RWPE2 (cell line): Measurements from ENCODE around the gene PLA2G7.

Source experiments
- ATAC-seq: fragments of 200-7000 bp; cut with Tn5 transposase; 3 replicates; pipeline ENCODE4 v1.9.1; 2021; ENCODE audit warnings: low read depth
- DNase-seq: peaks from one replicate; pipeline ENCODE4 v3.0.0-alpha.2; 2020; ENCODE audit warnings: low spot score
- H3K27ac ChIP-seq: fragments of 450-650 bp; 2 replicates; pipeline ENCODE4 v1.5.1; 2017; ENCODE audit warnings: mild to moderate bottlenecking; ENCODE audit not compliant: poor library complexity, severe bottlenecking
- H3K27me3 ChIP-seq: fragments of 250-450 bp; sonication (Bioruptor Pico); 2 replicates; pipeline ENCODE4 v1.5.1; 2021; ENCODE audit warnings: mild to moderate bottlenecking, moderate library complexity; ENCODE audit not compliant: insufficient read depth, poor library complexity, severe bottlenecking
- H3K36me3 ChIP-seq: fragments of 250-450 bp; sonication (Bioruptor Pico); 2 replicates; pipeline ENCODE4 v1.5.1; 2020; ENCODE audit warnings: low read depth, mild to moderate bottlenecking, moderate library complexity
- H3K4me1 ChIP-seq: fragments of 250-450 bp; sonication (Bioruptor Pico); 2 replicates; pipeline ENCODE4 v1.5.1; 2021; ENCODE audit warnings: mild to moderate bottlenecking, moderate library complexity; ENCODE audit not compliant: insufficient read depth, poor library complexity, severe bottlenecking
- H3K4me3 ChIP-seq: fragments of 250-450 bp; sonication (Bioruptor Pico); 2 replicates; pipeline ENCODE4 v1.5.1; 2021; ENCODE audit warnings: mild to moderate bottlenecking, moderate library complexity; ENCODE audit not compliant: severe bottlenecking
- H3K9me3 ChIP-seq: fragments of 250-450 bp; sonication (Bioruptor Pico); 2 replicates; pipeline ENCODE4 v1.5.1; 2021; ENCODE audit warnings: mild to moderate bottlenecking, moderate library complexity; ENCODE audit not compliant: severe bottlenecking
- TF ChIP-seq, protein P1 (sequence below): fragments of 450-650 bp; IDR thresholded peaks from one replicate; pipeline ENCODE4 v1.5.1; 2017; ENCODE audit warnings: mild to moderate bottlenecking, moderate library complexity; ENCODE audit not compliant: poor library complexity, severe bottlenecking

The PLA2G7 gene

GRCh38 chr6:46684771-46685170, 50.4 kb downstream of the PLA2G7 start:
- DNase-seq (no peak), ATAC-seq (peak; percentile 54; the same call in 1 of the 3 replicates)
- Histone ChIP-seq H3K9me3 (no peaks in the 10 kb centered on the region), H3K4me3 (no peak overlapping the region), H3K27me3 (no peaks in the 10 kb centered on the region), H3K36me3 (no peaks in the 10 kb centered on the region), H3K4me1 (no peaks in the 10 kb centered on the region), H3K27ac (no peak overlapping the region)
- TF ChIP-seq, protein P1, sequence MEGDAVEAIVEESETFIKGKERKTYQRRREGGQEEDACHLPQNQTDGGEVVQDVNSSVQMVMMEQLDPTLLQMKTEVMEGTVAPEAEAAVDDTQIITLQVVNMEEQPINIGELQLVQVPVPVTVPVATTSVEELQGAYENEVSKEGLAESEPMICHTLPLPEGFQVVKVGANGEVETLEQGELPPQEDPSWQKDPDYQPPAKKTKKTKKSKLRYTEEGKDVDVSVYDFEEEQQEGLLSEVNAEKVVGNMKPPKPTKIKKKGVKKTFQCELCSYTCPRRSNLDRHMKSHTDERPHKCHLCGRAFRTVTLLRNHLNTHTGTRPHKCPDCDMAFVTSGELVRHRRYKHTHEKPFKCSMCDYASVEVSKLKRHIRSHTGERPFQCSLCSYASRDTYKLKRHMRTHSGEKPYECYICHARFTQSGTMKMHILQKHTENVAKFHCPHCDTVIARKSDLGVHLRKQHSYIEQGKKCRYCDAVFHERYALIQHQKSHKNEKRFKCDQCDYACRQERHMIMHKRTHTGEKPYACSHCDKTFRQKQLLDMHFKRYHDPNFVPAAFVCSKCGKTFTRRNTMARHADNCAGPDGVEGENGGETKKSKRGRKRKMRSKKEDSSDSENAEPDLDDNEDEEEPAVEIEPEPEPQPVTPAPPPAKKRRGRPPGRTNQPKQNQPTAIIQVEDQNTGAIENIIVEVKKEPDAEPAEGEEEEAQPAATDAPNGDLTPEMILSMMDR = no peak

DNA sequence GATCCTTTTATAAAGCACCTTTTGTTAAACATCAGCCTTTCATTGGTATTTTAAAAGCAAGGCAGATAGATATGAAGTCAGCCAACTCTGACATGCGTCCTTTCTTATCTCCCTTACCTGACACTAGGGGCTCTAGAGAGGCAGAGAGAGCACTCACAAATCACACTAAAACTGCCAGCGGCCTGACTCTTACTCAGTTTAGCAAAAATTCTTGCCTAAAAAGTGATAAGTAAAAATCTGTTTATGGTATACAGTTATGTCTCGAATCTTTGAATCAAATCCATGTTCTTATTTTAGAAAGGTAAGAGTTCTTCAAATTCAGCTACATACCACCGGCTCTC, 57.9 kb downstream of the PLA2G7 start:
- H3K4me1 ChIP-seq = no peaks in the 10 kb centered on the region
- DNase-seq = no peak
- H3K9me3 ChIP-seq = no peaks in the 10 kb centered on the region
- no peaks in the 10 kb centered on the region for H3K36me3 ChIP-seq
- H3K27ac ChIP-seq = no peak overlapping the region
- TF ChIP-seq, protein P1 = peak; percentile 45
- H3K4me3 ChIP-seq = no peak overlapping the region
- no peaks in the 10 kb centered on the region for H3K27me3 ChIP-seq
- ATAC-seq = no peak

DNA sequence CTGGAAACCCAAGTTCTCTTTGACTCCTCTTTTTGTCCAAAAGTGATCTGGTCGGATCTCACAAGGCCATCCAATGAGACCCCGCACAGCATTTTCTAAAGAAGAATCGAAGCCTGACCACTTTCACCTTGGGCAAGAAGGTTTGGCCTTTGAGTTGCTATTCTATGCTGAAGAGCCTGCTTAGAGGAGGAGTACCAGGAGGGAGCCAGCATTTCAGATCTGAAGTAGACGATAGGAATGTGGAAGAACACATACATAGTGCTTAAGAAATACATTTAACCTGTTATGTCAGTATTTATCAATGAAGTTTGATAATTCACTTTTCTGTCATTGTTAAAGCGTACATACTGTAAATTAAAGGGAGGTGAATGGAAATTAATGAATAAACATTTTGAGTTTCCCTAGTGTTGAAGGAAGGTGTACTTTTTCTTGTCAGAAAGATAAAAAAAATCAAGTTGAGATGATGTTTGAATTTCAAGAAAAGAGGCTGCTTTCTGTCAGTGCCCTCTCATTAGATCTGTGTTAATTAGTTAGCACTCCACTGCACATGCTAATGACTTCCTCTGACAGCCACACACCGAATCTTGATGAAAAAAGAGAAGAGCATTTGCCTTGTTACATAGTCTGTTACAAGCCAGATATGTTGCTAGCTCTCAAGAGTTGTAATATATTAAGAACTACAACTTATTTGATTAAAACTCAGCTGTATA, 58.4 kb downstream of the PLA2G7 start:
- Histone ChIP-seq H3K27me3 (no peaks in the 10 kb centered on the region), H3K27ac (no peak overlapping the region), H3K4me1 (no peaks in the 10 kb centered on the region), H3K9me3 (no peaks in the 10 kb centered on the region), H3K36me3 (no peaks in the 10 kb centered on the region), H3K4me3 (no peak overlapping the region)
- ATAC-seq = no peak
- DNase-seq = no peak
- TF ChIP-seq, protein P1 = no peak

DNA sequence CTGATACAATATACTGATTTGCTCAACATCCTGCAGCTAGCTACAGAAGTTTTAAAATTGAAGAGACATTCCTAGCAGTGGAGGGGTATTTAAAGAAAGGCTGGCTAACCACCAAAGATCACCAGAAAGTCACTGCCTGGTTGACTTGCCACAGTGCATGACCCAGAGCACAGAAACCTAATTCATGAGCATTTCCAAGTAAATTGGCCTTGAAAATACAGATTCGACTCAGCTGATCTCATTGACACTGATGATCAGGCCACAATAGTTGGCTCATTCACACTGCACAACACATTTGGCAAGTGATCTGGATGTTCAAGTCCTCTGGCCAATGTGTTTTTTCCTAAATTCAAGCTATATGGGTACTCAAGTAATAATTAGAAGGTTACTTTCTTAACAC, 60.8 kb downstream of the PLA2G7 start:
- no peaks in the 10 kb centered on the region for H3K4me1 ChIP-seq
- H3K36me3 ChIP-seq = no peaks in the 10 kb centered on the region
- H3K4me3 ChIP-seq = no peak overlapping the region
- H3K27ac ChIP-seq = no peak overlapping the region
- no peaks in the 10 kb centered on the region for H3K9me3 ChIP-seq
- no peak for DNase-seq
- ATAC-seq = no peak
- H3K27me3 ChIP-seq = no peaks in the 10 kb centered on the region
- TF ChIP-seq, protein P1 = no peak

DNA sequence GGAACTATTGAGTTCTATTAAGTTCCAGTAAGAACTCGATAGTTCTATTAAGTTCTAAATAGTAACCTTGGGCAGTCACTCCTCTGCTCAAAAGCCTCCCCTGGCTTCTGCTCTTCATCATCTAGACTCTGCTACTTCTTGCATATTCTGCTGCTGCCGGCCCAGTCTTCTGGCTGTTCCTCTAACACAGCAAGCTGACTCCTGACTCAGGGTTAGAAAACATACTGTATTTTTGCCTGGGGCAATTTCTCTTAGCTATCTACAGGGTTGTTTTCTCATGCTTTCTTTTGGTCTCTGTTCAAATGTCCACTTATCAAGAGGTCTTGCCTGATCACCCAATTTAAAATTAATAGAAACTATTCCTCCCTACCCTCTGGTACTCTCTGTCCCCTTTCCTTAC, 67.8 kb downstream of the PLA2G7 start:
- Histone ChIP-seq H3K9me3 (no peaks in the 10 kb centered on the region), H3K4me3 (no peak overlapping the region), H3K4me1 (no peaks in the 10 kb centered on the region), H3K27ac (no peak overlapping the region), H3K36me3 (no peaks in the 10 kb centered on the region), H3K27me3 (no peaks in the 10 kb centered on the region)
- ATAC-seq (no peak), DNase-seq (no peak)
- TF ChIP-seq, protein P1 = no peak
